Mesenchymal stem cell (in vitro differentiated cells and primary cell): ENCODE results near the gene GAST.

Source experiments
- DNase-seq: peaks from one replicate; pipeline ENCODE4 v3.0.0-alpha.2; 2013
- H2AFZ ChIP-seq: one replicate; pipeline ENCODE4 v1.6.1; 2013; ENCODE audit warnings: low read depth, mild to moderate bottlenecking, control low read depth, inconsistent platforms, low read length, moderate library complexity
- H2AK5ac ChIP-seq: 2 replicates; pipeline ENCODE4 v1.6.1; 2013; ENCODE audit warnings: low read length, moderate library complexity, mild to moderate bottlenecking, inconsistent platforms; ENCODE audit not compliant: severe bottlenecking
- H2BK120ac ChIP-seq: one replicate; pipeline ENCODE4 v1.6.1; 2013; ENCODE audit warnings: low read depth, mild to moderate bottlenecking, inconsistent platforms, low read length, moderate library complexity
- H2BK12ac ChIP-seq, 2 experiments: one replicate each; pipeline ENCODE4 v1.6.1; 2013; ENCODE audit warnings: inconsistent platforms in 2 of 2, low read length in 2 of 2, mild to moderate bottlenecking in 2 of 2, moderate library complexity in 2 of 2, control low read depth in 1 of 2
- H2BK15ac ChIP-seq: one replicate; pipeline ENCODE4 v1.6.1; 2013; ENCODE audit warnings: mild to moderate bottlenecking, low read depth, inconsistent platforms; ENCODE audit not compliant: poor library complexity, severe bottlenecking
- H2BK5ac ChIP-seq: 2 replicates; pipeline ENCODE4 v1.6.1; 2013; ENCODE audit warnings: low read depth, mild to moderate bottlenecking, low read length, control low read depth, inconsistent platforms; ENCODE audit not compliant: poor library complexity, severe bottlenecking
- H3K14ac ChIP-seq, 2 experiments: one replicate each; pipeline ENCODE4 v1.6.1; 2013; ENCODE audit warnings: inconsistent platforms in 2 of 2, low read length in 2 of 2, control low read depth in 1 of 2, mild to moderate bottlenecking in 1 of 2, moderate library complexity in 1 of 2
- H3K18ac ChIP-seq, 2 experiments: one replicate each; pipeline ENCODE4 v1.6.1; 2013; ENCODE audit warnings: inconsistent platforms in 2 of 2, low read length in 2 of 2, control low read depth in 1 of 2, low read depth in 1 of 2, mild to moderate bottlenecking in 1 of 2
- H3K23ac ChIP-seq, 2 experiments: one replicate each; pipeline ENCODE4 v1.6.1; 2013; ENCODE audit warnings: inconsistent platforms in 2 of 2, low read length in 2 of 2, mild to moderate bottlenecking in 2 of 2, moderate library complexity in 2 of 2, control low read depth in 1 of 2
- H3K27ac ChIP-seq: 2 replicates; pipeline ENCODE4 v1.5.1; 2013; ENCODE audit warnings: mild to moderate bottlenecking, moderate library complexity, low read length, control low read depth, inconsistent platforms; ENCODE audit not compliant: poor library complexity, severe bottlenecking
- H3K27me3 ChIP-seq, 2 experiments: 2 replicates each; pipeline versions ENCODE4 v1.6.1 to v1.7.0; 2013; ENCODE audit warnings: low read length in 2 of 2, mild to moderate bottlenecking in 2 of 2, moderate library complexity in 2 of 2, control low read depth in 1 of 2, inconsistent platforms in 1 of 2; ENCODE audit not compliant: control insufficient read depth in 1 of 2, insufficient read depth in 1 of 2
- H3K36me3 ChIP-seq, 2 experiments: 2 replicates each; pipeline versions ENCODE4 v1.6.1 to v1.7.0; 2013; ENCODE audit warnings: low read length in 2 of 2, control low read depth in 1 of 2, inconsistent platforms in 1 of 2, low read depth in 1 of 2, mild to moderate bottlenecking in 1 of 2; ENCODE audit not compliant: insufficient read depth in 2 of 2, control insufficient read depth in 1 of 2
- H3K4ac ChIP-seq, 2 experiments: one replicate each; pipeline ENCODE4 v1.6.1; 2013; ENCODE audit warnings: inconsistent platforms in 2 of 2, low read length in 2 of 2, mild to moderate bottlenecking in 2 of 2, moderate library complexity in 2 of 2, control low read depth in 1 of 2, low read depth in 1 of 2
- H3K4me1 ChIP-seq: 2 replicates; pipeline ENCODE4 v1.6.1; 2013; ENCODE audit warnings: low read depth, low read length, control low read depth; ENCODE audit not compliant: control insufficient read depth, insufficient read depth
- H3K4me2 ChIP-seq: 2 replicates; pipeline ENCODE4 v1.6.1; 2013; ENCODE audit warnings: low read length, mild to moderate bottlenecking, inconsistent platforms; ENCODE audit not compliant: poor library complexity, severe bottlenecking
- H3K4me3 ChIP-seq, 2 experiments: 2 replicates each; pipeline versions ENCODE4 v1.5.1 to v1.7.0; 2013; ENCODE audit warnings: low read length in 2 of 2, mild to moderate bottlenecking in 2 of 2, control low read depth in 1 of 2, low read depth in 1 of 2; ENCODE audit not compliant: insufficient read depth in 1 of 2
- H3K79me1 ChIP-seq: replicated peaks from 2 replicates; pipeline ENCODE4 v1.6.1; 2013; ENCODE audit warnings: mild to moderate bottlenecking, control low read depth, low read length, inconsistent platforms; ENCODE audit not compliant: poor library complexity, severe bottlenecking
- H3K9ac ChIP-seq: 2 replicates; pipeline ENCODE4 v1.7.0; 2013; ENCODE audit warnings: mild to moderate bottlenecking, low read length, moderate library complexity
- H3K9me3 ChIP-seq: 2 replicates; pipeline ENCODE4 v1.7.0; 2013; ENCODE audit warnings: mild to moderate bottlenecking, low read length; ENCODE audit not compliant: control insufficient read depth
- H4K8ac ChIP-seq: one replicate; pipeline ENCODE4 v1.6.1; 2013; ENCODE audit warnings: inconsistent platforms, mild to moderate bottlenecking, low read length, moderate library complexity
- H4K91ac ChIP-seq: one replicate; pipeline ENCODE4 v1.6.1; 2013; ENCODE audit warnings: mild to moderate bottlenecking, low read length, inconsistent platforms
- WGBS: methylation state at CpG from one replicate; pipeline ENCODE4 v1.1.7; 2013; ENCODE audit warnings: mixed read lengths; 5-methylcytosine and 5-hydroxymethylcytosine counted together

Gene GAST

DNA sequence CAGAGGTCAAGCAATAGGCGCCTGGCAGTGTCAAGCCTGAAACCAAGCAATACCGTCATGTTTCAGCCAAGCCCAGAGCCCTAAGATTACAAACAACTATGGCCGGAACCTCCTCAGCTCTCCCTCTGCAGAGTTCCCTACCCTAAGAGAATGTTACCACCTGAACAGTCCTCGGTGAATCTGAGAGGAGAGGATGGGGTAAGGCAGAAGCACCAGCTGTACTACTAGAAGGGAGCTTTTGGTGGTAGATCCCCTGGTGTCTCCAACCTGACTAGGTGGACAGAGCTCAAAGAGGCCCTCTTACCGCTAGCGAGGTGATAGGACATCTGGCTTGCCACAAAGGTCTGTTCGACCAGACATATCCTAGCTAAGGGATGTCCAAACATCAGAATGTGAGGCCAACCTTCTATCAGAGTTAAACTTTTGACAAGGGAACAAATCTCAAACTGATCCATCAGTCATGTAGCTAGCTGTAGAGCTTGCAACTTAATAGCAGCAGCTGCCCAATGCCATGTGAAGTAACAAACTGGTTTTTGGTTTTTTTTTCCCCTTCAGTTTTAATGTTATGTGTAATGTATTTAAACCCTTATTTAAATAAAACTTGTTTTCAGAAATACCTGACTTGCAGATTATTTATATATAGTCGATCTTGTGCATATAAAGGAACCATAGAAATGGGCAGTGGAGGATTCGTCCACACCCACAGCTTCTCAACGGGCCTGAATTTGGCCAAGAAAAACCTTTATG lies 20.9 kb upstream of the GAST start:
- Histone ChIP-seq H3K23ac (no peak overlapping the region), H2AFZ (no peak overlapping the region), H3K18ac (no peak overlapping the region), H3K14ac (no peak overlapping the region), H2BK15ac (no peak overlapping the region), H3K4me3 (peak overlapping the region in 1 of 2 experiments; percentile 84), H3K36me3 (peaks cover 41 to 59% of the 10 kb centered on the region in 2 experiments), H2BK120ac (no peak overlapping the region), H4K91ac (no peak overlapping the region), H3K9me3 (no peaks in the 10 kb centered on the region), H3K4me1 (peaks cover 20% of the 10 kb centered on the region), H3K4me2 (peak overlapping the region; percentile 51), H2AK5ac (no peak overlapping the region), H4K8ac (no peak overlapping the region), H2BK12ac (no peak overlapping the region), H3K4ac (no peak overlapping the region), H3K9ac (peak overlapping the region; percentile 99), H3K27me3 (no peaks in the 10 kb centered on the region), H3K27ac (peak overlapping the region; percentile 30), H2BK5ac (no peak overlapping the region), H3K79me1 (no peaks in the 10 kb centered on the region)
- WGBS, result 96% methylated on average over 10 of the region's 10 CpGs
- peak; percentile 22 for DNase-seq

DNA sequence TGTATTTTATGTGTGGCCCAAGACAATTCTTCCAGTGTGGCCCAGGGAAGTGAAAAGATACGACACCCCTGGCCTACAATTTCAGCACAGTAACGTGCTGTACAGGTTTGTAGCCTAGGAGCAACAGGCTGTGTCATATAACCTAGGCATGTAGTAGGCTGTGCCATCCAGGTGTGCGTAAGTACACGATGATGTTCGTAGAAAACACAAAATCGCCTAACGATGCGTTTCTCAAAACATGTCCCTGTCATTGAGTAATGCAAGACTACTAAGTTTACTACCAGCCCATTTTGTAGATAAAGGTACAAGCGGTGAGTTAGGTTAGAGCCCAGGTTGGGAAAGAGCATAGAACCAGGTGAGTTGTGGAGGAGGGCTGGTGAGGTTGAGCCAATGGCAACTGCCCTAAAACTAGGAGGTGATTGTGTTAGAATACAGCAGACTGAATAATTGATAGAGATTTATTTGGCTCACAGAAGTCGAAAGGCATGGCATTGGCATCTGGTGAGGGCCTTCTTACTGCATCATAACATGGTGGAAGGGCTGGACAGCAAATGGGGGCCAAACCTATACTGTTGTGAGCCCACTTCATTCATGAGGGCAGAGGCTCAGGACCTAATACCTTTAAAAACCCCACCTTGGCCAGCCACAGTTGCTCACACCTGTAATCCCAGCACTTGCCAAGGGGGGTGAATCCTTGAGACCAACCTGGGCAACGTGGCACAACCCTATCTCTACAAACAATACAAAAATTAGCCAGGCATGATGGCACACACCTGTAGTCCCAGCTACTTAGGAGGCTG lies 19.2 kb upstream of the GAST start:
- Histone ChIP-seq H2AFZ (no peak overlapping the region), H4K8ac (peak overlapping the region; percentile 35), H3K14ac (no peak overlapping the region), H3K4me3 (no peak overlapping the region), H3K9ac (peak overlapping the region; percentile 99), H3K4me2 (no peak overlapping the region), H2BK15ac (no peak overlapping the region), H3K79me1 (no peaks in the 10 kb centered on the region), H3K18ac (no peak overlapping the region), H3K23ac (no peak overlapping the region), H3K9me3 (no peaks in the 10 kb centered on the region), H2BK5ac (no peak overlapping the region), H3K36me3 (peaks cover 41 to 59% of the 10 kb centered on the region in 2 experiments), H4K91ac (no peak overlapping the region), H2AK5ac (no peak overlapping the region), H3K4me1 (peaks cover 19% of the 10 kb centered on the region), H2BK120ac (no peak overlapping the region), H2BK12ac (no peak overlapping the region), H3K27ac (peak overlapping the region; percentile 0), H3K27me3 (no peaks in the 10 kb centered on the region), H3K4ac (no peak overlapping the region)
- WGBS, result over 99% methylated on average over 11 of the region's 11 CpGs
- DNase-seq, result peak; percentile 62

DNA sequence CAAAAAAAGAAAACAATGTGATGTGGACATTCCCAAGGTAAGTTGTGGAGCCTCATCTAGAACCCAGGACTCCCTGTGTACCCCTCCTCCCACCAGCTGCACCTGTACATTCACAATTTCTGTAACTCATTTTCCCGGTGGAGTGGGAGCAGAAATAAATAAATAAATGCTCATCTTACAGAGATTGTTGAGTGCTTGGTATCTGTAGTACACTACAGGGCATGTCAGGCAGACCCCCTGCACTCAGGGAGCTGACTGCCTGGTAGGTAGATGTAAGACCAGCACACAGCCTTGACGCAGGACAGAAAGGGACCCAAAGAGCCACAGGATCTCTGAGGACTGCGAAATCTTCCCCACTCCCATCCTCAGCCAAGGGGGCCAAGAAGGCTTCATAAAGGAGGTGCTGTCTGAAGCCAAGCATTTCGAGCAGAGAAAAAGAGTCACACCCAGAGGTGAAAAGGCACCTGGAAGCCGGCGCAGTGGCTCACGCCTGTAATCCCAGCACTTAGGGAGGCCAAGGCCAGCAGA lies 16.9 kb upstream of the GAST start:
- Histone ChIP-seq H2BK15ac (no peak overlapping the region), H2AK5ac (no peak overlapping the region), H3K9ac (no peak overlapping the region), H3K27me3 (no peaks in the 10 kb centered on the region), H2AFZ (no peak overlapping the region), H3K14ac (no peak overlapping the region), H2BK120ac (no peak overlapping the region), H3K4ac (no peak overlapping the region), H3K36me3 (peaks cover 35 to 51% of the 10 kb centered on the region in 2 experiments), H3K9me3 (no peaks in the 10 kb centered on the region), H3K4me1 (peaks cover 19% of the 10 kb centered on the region), H3K79me1 (no peaks in the 10 kb centered on the region), H2BK5ac (no peak overlapping the region), H4K8ac (no peak overlapping the region), H2BK12ac (no peak overlapping the region), H3K18ac (no peak overlapping the region), H4K91ac (no peak overlapping the region), H3K4me3 (no peak overlapping the region), H3K27ac (peak overlapping the region; percentile 8), H3K23ac (no peak overlapping the region), H3K4me2 (no peak overlapping the region)
- peak; percentile 33 for DNase-seq
- WGBS, result 95% methylated on average over 6 of the region's 7 CpGs
